HG02938 (cell line): Measurements from ENCODE around the gene IQCN.
"Not testable (repeated sequence)": the region's sequence is repeated elsewhere in the genome, so short reads cannot be mapped to it uniquely, and the experiment has no call there.

Experiments used
- ATAC-seq: cut with Tn5 transposase; IDR thresholded peaks from one replicate; pipeline ENCODE4 v1.9.1; 2021; ENCODE audit warnings: mild to moderate bottlenecking, moderate library complexity; ENCODE audit not compliant: unreplicated experiment

Gene IQCN

GRCh38 chr19:18218159-18218558, 56.1 kb downstream of the IQCN start:
- no peak for ATAC-seq

GRCh38 chr19:18216789-18217188, 57.5 kb downstream of the IQCN start:
- no peak for ATAC-seq

- no peak for ATAC-seq
These were observed 59.3 kb downstream of the IQCN start for GRCh38 chr19:18214779-18215433.

GRCh38 chr19:18211683-18212082, 62.6 kb downstream of the IQCN start:
- ATAC-seq: no peak

- not testable (repeated sequence) for ATAC-seq
These were observed 64.3 kb downstream of the IQCN start for GRCh38 chr19:18209912-18210311.

GRCh38 chr19:18208098-18208951, 65.9 kb downstream of the IQCN start:
- ATAC-seq: no peak
